ENCODE results near the gene IL12B. TPM values are rescaled to one million over a fixed set of nuclear protein-coding genes. Genes with fewer than 3 reads are reported as not detected.
"Not testable (repeated sequence)": the region's sequence is repeated elsewhere in the genome, so short reads cannot be mapped to it uniquely, and the experiment has no call there.

Gene IL12B
- total RNA-seq, 5 donors from 2014 or later (not counting 1 experiment from before 2014, with no cell fraction given): not detected

- no peaks in the 10 kb centered on the region for H3K36me3 ChIP-seq (ENCODE audit: control insufficient read depth in 2 of 2, extremely low read depth in 1 of 2, insufficient read depth in 1 of 2, low read length in 1 of 2)
- POLR2A ChIA-PET: interaction anchor here (0.6 to 0.9 kb wide), 2 partner anchors 10 to 32 kb away, joined by 3 to 4 read pairs; no protein-coding TSS in a partner anchor
- H3K27ac Mint-ChIP-seq: no peak overlapping the region
- DNase-seq (no peak), ATAC-seq (replicated peaks in 1 of 4) (no peak)
- H3K27me3 ChIP-seq (replicated peaks in 1 of 2; ENCODE audit: control insufficient read depth in 2 of 2, extremely low read depth in 1 of 2, insufficient read depth in 2 of 2, low read length in 1 of 2): peaks cover 0 to 24% of the 10 kb centered on the region in 2 experiments
- no peaks in the 10 kb centered on the region for H3K9me3 ChIP-seq
- CTCF ChIA-PET: interaction anchor here (0.5 to 1.9 kb wide), 6 partner anchors 8 to 1780 kb away, joined by 3 to 11 read pairs (median 4); no protein-coding TSS in a partner anchor
- no peaks in the 10 kb centered on the region for H3K9me3 Mint-ChIP-seq
- H3K4me3 Mint-ChIP-seq: peak overlapping the region in 2 of 3 donors; percentile 25 to 70
- H3K4me1 ChIP-seq (ENCODE audit: control insufficient read depth in 1 of 2, extremely low read depth in 1 of 2, insufficient read depth in 2 of 2, low read length in 2 of 2): peaks cover 0 to 10% of the 10 kb centered on the region in 2 experiments
- no peaks in the 10 kb centered on the region for H3K36me3 Mint-ChIP-seq
- H3K4me3 ChIP-seq (ENCODE audit: control insufficient read depth in 1 of 2, extremely low read depth in 1 of 2, low read length in 1 of 2): no peak overlapping the region
- 94% methylated on average over 5 of the region's 8 CpGs for WGBS (ENCODE audit: insufficient coverage)
- no peak overlapping the region for H3K27ac ChIP-seq (ENCODE audit: low read length)
- H3K27me3 Mint-ChIP-seq: peaks cover 6 to 10% of the 10 kb centered on the region in 2 donors
- peaks cover 9 to 11% (median 10%) of the 10 kb centered on the region in 3 donors for H3K4me1 Mint-ChIP-seq
Observed at GRCh38 chr5:159309689-159310433, 20.4 kb downstream of the IL12B start.

DNA sequence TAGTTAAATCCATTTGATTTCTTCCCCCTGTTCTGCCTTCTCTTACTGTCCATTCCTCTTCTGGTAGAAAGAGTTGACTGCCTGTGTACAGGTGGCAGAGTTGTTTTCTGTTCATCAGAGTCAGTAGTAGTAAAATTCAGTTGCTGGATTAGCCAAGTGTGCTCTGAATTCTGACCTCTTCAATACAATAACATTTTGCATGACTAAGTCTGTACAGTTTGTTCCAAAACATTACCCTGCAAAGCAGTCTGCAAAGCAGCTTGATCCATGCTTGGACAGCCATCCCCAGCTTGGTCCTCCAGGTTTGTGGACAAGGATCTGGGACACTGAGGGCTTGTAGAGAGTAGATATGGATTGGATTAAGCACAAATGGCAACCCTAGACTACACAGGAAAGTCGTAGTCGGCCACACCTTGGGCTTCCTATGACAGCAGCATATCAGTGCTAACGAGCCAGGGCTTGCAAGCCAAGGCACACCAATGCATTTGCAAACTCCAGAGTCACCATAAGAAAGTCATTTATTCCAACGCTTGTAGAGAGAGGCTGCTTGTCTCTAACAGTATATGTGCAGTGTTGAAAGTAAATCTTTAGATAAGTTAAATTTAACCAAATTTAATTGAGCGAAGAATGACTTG lies 25.2 kb downstream of the IL12B start:
- Mint-ChIP-seq H3K4me1 (peaks cover 0 to 2% (median 2%) of the 10 kb centered on the region in 3 donors), H3K9me3 (peaks cover 12 to 22% (median 20%) of the 10 kb centered on the region in 3 donors), H3K36me3 (peaks cover 7% of the 10 kb centered on the region), H3K4me3 (no peak overlapping the region), H3K27ac (no peak overlapping the region), H3K27me3 (peaks cover 6 to 7% of the 10 kb centered on the region in 2 donors)
- Histone ChIP-seq H3K4me1 (ENCODE audit: control insufficient read depth in 1 of 2, extremely low read depth in 1 of 2, insufficient read depth in 2 of 2, low read length in 2 of 2) (no peaks in the 10 kb centered on the region), H3K27me3 (replicated peaks in 1 of 2; ENCODE audit: control insufficient read depth in 2 of 2, extremely low read depth in 1 of 2, insufficient read depth in 2 of 2, low read length in 1 of 2) (peaks cover 0 to 13% of the 10 kb centered on the region in 2 experiments), H3K27ac (ENCODE audit: low read length) (no peak overlapping the region), H3K4me3 (ENCODE audit: control insufficient read depth in 1 of 2, extremely low read depth in 1 of 2, low read length in 1 of 2) (no peak overlapping the region), H3K36me3 (ENCODE audit: control insufficient read depth in 2 of 2, extremely low read depth in 1 of 2, insufficient read depth in 1 of 2, low read length in 1 of 2) (no peaks in the 10 kb centered on the region), H3K9me3 (no peaks in the 10 kb centered on the region)
- CTCF ChIA-PET: interaction anchor here in 1 of 2 donors (1.2 kb wide), 1 partner anchor 18 kb away, joined by 3 read pairs; no protein-coding TSS in a partner anchor
- 80% methylated on average over 3 of the region's 5 CpGs for WGBS (ENCODE audit: insufficient coverage)
- ATAC-seq (replicated peaks in 1 of 4) (no peak), DNase-seq (no peak)
- POLR2A ChIA-PET: no interaction called here

GRCh38 chr5:159303286-159303685 lies 27.0 kb downstream of the IL12B start:
- ChIA-PET POLR2A (no interaction called here), CTCF (no interaction called here)
- Histone ChIP-seq H3K9me3 (no peaks in the 10 kb centered on the region), H3K27ac (ENCODE audit: low read length) (no peak overlapping the region), H3K27me3 (replicated peaks in 1 of 2; ENCODE audit: control insufficient read depth in 2 of 2, extremely low read depth in 1 of 2, insufficient read depth in 2 of 2, low read length in 1 of 2) (peaks cover 0 to 9% of the 10 kb centered on the region in 2 experiments), H3K36me3 (ENCODE audit: control insufficient read depth in 2 of 2, extremely low read depth in 1 of 2, insufficient read depth in 1 of 2, low read length in 1 of 2) (no peaks in the 10 kb centered on the region), H3K4me3 (ENCODE audit: control insufficient read depth in 1 of 2, extremely low read depth in 1 of 2, low read length in 1 of 2) (no peak overlapping the region), H3K4me1 (ENCODE audit: control insufficient read depth in 1 of 2, extremely low read depth in 1 of 2, insufficient read depth in 2 of 2, low read length in 2 of 2) (no peaks in the 10 kb centered on the region)
- no peak overlapping the region for H3K27ac Mint-ChIP-seq
- WGBS (ENCODE audit: insufficient coverage): no CpG with 5 or more reads among the region's 4 CpGs
- no peak overlapping the region for H3K4me3 Mint-ChIP-seq
- H3K27me3 Mint-ChIP-seq: peaks cover 3 to 4% of the 10 kb centered on the region in 2 donors
- H3K4me1 Mint-ChIP-seq: no peaks in the 10 kb centered on the region
- H3K9me3 Mint-ChIP-seq: peaks cover 12 to 32% (median 30%) of the 10 kb centered on the region in 3 donors
- DNase-seq (no peak), ATAC-seq (replicated peaks in 1 of 4) (no peak)
- peaks cover 13% of the 10 kb centered on the region for H3K36me3 Mint-ChIP-seq

- POLR2A ChIA-PET; H3K27ac Mint-ChIP-seq; ATAC-seq (replicated peaks in 1 of 4); H3K36me3 ChIP-seq (ENCODE audit: control insufficient read depth in 2 of 2, extremely low read depth in 1 of 2, insufficient read depth in 1 of 2, low read length in 1 of 2); H3K4me1 Mint-ChIP-seq; H3K4me1 ChIP-seq (ENCODE audit: control insufficient read depth in 1 of 2, extremely low read depth in 1 of 2, insufficient read depth in 2 of 2, low read length in 2 of 2); H3K4me3 ChIP-seq (ENCODE audit: control insufficient read depth in 1 of 2, extremely low read depth in 1 of 2, low read length in 1 of 2); H3K4me3 Mint-ChIP-seq; H3K9me3 ChIP-seq; DNase-seq; H3K27me3 Mint-ChIP-seq; H3K27ac ChIP-seq (ENCODE audit: low read length): not testable (repeated sequence)
- CTCF ChIA-PET: interaction anchor here in 1 of 2 donors (0.9 kb wide), 1 partner anchor 8 kb away, joined by 3 read pairs; no protein-coding TSS in a partner anchor
- H3K27me3 ChIP-seq (replicated peaks in 1 of 2; ENCODE audit: control insufficient read depth in 2 of 2, extremely low read depth in 1 of 2, insufficient read depth in 2 of 2, low read length in 1 of 2): peaks cover 0 to 14% of the 10 kb centered on the region in 2 experiments
- peaks cover 12 to 43% (median 38%) of the 10 kb centered on the region in 3 donors for H3K9me3 Mint-ChIP-seq
- 67% methylated on average over 4 of the region's 13 CpGs for WGBS (ENCODE audit: insufficient coverage)
- peaks cover 19% of the 10 kb centered on the region for H3K36me3 Mint-ChIP-seq
Observed at GRCh38 chr5:159301929-159302860, 28.1 kb downstream of the IL12B start.

DNA sequence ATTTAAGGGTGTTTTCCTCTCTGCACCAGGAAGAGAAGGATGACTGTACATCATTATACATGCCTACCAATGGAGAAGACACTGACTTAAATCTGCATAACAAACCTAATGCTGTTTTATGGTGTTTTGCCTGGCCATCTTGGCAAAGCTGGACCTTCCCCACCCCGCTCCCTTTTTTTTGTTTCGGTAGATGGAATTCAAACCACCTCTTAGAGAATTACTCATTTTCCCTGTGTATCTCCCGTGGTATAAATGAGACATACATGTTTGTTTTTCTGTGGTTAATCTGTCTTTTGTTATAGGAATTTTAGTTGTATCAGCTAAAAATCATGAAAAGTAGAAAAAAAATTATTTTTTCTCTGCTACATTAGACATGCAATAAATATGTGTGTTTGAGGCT lies 28.8 kb downstream of the IL12B start:
- Mint-ChIP-seq H3K4me3 (no peak overlapping the region), H3K4me1 (no peaks in the 10 kb centered on the region), H3K9me3 (peaks cover 12 to 44% (median 39%) of the 10 kb centered on the region in 3 donors), H3K27ac (no peak overlapping the region), H3K36me3 (peaks cover 19% of the 10 kb centered on the region), H3K27me3 (peaks cover 3 to 4% of the 10 kb centered on the region in 2 donors)
- Histone ChIP-seq H3K4me1 (ENCODE audit: control insufficient read depth in 1 of 2, extremely low read depth in 1 of 2, insufficient read depth in 2 of 2, low read length in 2 of 2) (no peaks in the 10 kb centered on the region), H3K36me3 (ENCODE audit: control insufficient read depth in 2 of 2, extremely low read depth in 1 of 2, insufficient read depth in 1 of 2, low read length in 1 of 2) (no peaks in the 10 kb centered on the region), H3K9me3 (no peaks in the 10 kb centered on the region), H3K4me3 (ENCODE audit: control insufficient read depth in 1 of 2, extremely low read depth in 1 of 2, low read length in 1 of 2) (no peak overlapping the region), H3K27me3 (replicated peaks in 1 of 2; ENCODE audit: control insufficient read depth in 2 of 2, extremely low read depth in 1 of 2, insufficient read depth in 2 of 2, low read length in 1 of 2) (peaks cover 0 to 7% of the 10 kb centered on the region in 2 experiments), H3K27ac (ENCODE audit: low read length) (no peak overlapping the region)
- POLR2A ChIA-PET: no interaction called here
- no peak for DNase-seq
- ATAC-seq (replicated peaks in 1 of 4): no peak
- no CpG with 5 or more reads among the region's 3 CpGs for WGBS (ENCODE audit: insufficient coverage)
- CTCF ChIA-PET: interaction anchor here (0.6 to 0.9 kb wide), 2 partner anchors 9 to 14 kb away, joined by 3 read pairs; no protein-coding TSS in a partner anchor

- H3K4me3 ChIP-seq (ENCODE audit: control insufficient read depth in 1 of 2, extremely low read depth in 1 of 2, low read length in 1 of 2); H3K27me3 ChIP-seq (replicated peaks in 1 of 2; ENCODE audit: control insufficient read depth in 2 of 2, extremely low read depth in 1 of 2, insufficient read depth in 2 of 2, low read length in 1 of 2); H3K27ac ChIP-seq (ENCODE audit: low read length); H3K36me3 ChIP-seq (ENCODE audit: control insufficient read depth in 2 of 2, extremely low read depth in 1 of 2, insufficient read depth in 1 of 2, low read length in 1 of 2); DNase-seq; H3K4me1 Mint-ChIP-seq; H3K27ac Mint-ChIP-seq; ATAC-seq (replicated peaks in 1 of 4); H3K27me3 Mint-ChIP-seq; H3K4me3 Mint-ChIP-seq; H3K9me3 ChIP-seq; H3K4me1 ChIP-seq (ENCODE audit: control insufficient read depth in 1 of 2, extremely low read depth in 1 of 2, insufficient read depth in 2 of 2, low read length in 2 of 2); POLR2A ChIA-PET: not testable (repeated sequence)
- WGBS (ENCODE audit: insufficient coverage): no CpG with 5 or more reads among the region's 5 CpGs
- Mint-ChIP-seq H3K36me3 (peaks cover 19% of the 10 kb centered on the region), H3K9me3 (peaks cover 4 to 33% (median 30%) of the 10 kb centered on the region in 3 donors)
- CTCF ChIA-PET: interaction anchor here in 1 of 2 donors (0.6 kb wide), 1 partner anchor 128 kb away, joined by 3 read pairs; no protein-coding TSS in a partner anchor
Observed at GRCh38 chr5:159297300-159297699, 33.0 kb downstream of the IL12B start.

All from T-cell (primary cell).